ENCODE measurements around the gene LBX2. TPM values are rescaled to one million over a fixed set of nuclear protein-coding genes. Genes with fewer than 3 reads are reported as not detected.

Gene LBX2
- total RNA-seq, 1 experiment from 2014 or later: not detected

DNA sequence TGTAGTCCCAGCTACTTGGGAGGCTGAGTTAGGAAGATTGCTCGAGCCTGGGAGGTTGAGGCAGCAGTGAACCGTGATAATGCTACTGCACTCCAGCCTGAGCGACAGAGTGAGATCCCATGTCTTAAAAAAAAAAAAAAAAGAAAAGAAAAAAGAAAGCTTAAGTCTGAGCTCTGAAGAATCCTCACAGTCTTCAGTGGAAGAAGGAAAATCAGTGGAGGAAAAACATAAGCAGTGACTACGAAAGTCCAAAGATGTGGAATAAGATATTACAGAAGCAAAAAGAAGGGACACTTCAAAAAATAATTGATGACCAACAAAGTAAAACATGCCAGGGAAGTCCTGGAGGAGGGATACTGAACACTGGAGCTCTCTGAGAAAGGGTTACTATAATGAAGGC lies 10.9 kb upstream of the LBX2 start:
- no TSS peak for BruUV-seq (replicated peaks)
- no peaks in the 10 kb centered on the region for H3K9me3 ChIP-seq (ENCODE audit: low read depth, low read length, poor library complexity, severe bottlenecking)
- TF ChIP-seq EZH2 (IDR thresholded peaks at IDR 0.05; ENCODE audit: borderline replicate concordance, low read depth, low read length, poor library complexity, severe bottlenecking): no peak
- TF ChIP-seq, protein P1, sequence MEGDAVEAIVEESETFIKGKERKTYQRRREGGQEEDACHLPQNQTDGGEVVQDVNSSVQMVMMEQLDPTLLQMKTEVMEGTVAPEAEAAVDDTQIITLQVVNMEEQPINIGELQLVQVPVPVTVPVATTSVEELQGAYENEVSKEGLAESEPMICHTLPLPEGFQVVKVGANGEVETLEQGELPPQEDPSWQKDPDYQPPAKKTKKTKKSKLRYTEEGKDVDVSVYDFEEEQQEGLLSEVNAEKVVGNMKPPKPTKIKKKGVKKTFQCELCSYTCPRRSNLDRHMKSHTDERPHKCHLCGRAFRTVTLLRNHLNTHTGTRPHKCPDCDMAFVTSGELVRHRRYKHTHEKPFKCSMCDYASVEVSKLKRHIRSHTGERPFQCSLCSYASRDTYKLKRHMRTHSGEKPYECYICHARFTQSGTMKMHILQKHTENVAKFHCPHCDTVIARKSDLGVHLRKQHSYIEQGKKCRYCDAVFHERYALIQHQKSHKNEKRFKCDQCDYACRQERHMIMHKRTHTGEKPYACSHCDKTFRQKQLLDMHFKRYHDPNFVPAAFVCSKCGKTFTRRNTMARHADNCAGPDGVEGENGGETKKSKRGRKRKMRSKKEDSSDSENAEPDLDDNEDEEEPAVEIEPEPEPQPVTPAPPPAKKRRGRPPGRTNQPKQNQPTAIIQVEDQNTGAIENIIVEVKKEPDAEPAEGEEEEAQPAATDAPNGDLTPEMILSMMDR (conservative IDR thresholded peaks at IDR 0.05; ENCODE audit: low read depth, low read length): no peak
- no peak overlapping the region for H3K27ac ChIP-seq (ENCODE audit: low read depth, low read length, poor library complexity, severe bottlenecking)
- DNase-seq (ENCODE audit: low spot score): no peak
- peaks cover 34% of the 10 kb centered on the region for H3K4me1 ChIP-seq (ENCODE audit: insufficient read depth, low read length, poor library complexity, severe bottlenecking)
- H3K4me3 ChIP-seq (ENCODE audit: low read depth, low read length, poor library complexity, severe bottlenecking): no peak overlapping the region
- CTCF ChIA-PET: no interaction called here
- peaks cover 28% of the 10 kb centered on the region for H3K27me3 ChIP-seq (replicated peaks; ENCODE audit: insufficient read depth, low read depth, low read length, poor library complexity)
- peaks cover 8% of the 10 kb centered on the region for H3K36me3 ChIP-seq (ENCODE audit: insufficient read depth, low read length, poor library complexity, severe bottlenecking)
- intact Hi-C loops (cut with micrococcal nuclease; ENCODE audit: unreplicated experiment): no loop called here
- POLR2A ChIA-PET (ENCODE audit: low non-redundant PET): no interaction called here

DNA sequence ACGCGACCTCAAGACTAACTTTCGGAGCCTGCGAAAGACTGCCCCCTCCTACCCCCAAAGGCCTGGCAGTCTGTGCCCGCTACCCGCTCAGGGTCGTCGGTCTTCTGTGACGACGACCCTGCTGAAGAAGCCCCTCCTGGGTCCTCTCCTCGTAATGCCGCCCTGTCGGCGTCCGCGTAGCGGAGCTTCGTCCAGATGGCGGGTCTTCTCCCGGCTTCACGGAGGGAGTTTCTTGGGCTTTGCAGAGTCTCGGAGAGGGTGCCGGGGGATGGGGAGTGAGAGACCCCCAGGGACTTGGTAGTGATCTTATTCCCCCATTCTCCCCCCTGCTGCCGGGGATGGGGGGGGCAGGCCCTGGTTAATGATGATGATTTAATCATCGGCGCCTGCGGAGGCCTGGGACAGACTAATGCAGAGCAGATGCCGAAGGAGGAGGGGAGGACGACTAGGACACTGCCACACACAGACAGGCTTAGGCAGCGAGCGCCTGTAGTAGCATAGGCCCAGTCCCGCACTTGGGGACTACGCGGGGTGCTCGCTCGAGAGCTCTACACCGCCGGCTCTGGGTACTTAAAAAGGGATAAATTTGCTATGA lies 8.6 kb upstream of the LBX2 start:
- Histone ChIP-seq H3K4me3 (ENCODE audit: low read depth, low read length, poor library complexity, severe bottlenecking) (peak overlapping the region; percentile 63), H3K27ac (ENCODE audit: low read depth, low read length, poor library complexity, severe bottlenecking) (peak overlapping the region; percentile 97), H3K9me3 (ENCODE audit: low read depth, low read length, poor library complexity, severe bottlenecking) (no peaks in the 10 kb centered on the region), H3K27me3 (replicated peaks; ENCODE audit: insufficient read depth, low read depth, low read length, poor library complexity) (peaks cover 5% of the 10 kb centered on the region), H3K36me3 (ENCODE audit: insufficient read depth, low read length, poor library complexity, severe bottlenecking) (peaks cover 14% of the 10 kb centered on the region), H3K4me1 (ENCODE audit: insufficient read depth, low read length, poor library complexity, severe bottlenecking) (peaks cover 15% of the 10 kb centered on the region)
- DNase-seq (ENCODE audit: low spot score): peak; percentile 89
- intact Hi-C loops (cut with micrococcal nuclease; ENCODE audit: unreplicated experiment): loop anchor here (2.0 kb wide), 1 partner anchor 21 kb away; the partner anchor contains the start of genes AUP1 and HTRA2
- TF ChIP-seq, protein P1 (conservative IDR thresholded peaks at IDR 0.05; ENCODE audit: low read depth, low read length): no peak
- TF ChIP-seq EZH2 (IDR thresholded peaks at IDR 0.05; ENCODE audit: borderline replicate concordance, low read depth, low read length, poor library complexity, severe bottlenecking): no peak
- BruUV-seq (replicated peaks): no TSS peak
- ChIA-PET POLR2A (ENCODE audit: low non-redundant PET) (no interaction called here), CTCF (interaction anchor here (1.1 kb wide), 1 partner anchor 25 kb away, joined by 3 read pairs; the partner anchor contains the start of genes CCDC142 and TTC31)

DNA sequence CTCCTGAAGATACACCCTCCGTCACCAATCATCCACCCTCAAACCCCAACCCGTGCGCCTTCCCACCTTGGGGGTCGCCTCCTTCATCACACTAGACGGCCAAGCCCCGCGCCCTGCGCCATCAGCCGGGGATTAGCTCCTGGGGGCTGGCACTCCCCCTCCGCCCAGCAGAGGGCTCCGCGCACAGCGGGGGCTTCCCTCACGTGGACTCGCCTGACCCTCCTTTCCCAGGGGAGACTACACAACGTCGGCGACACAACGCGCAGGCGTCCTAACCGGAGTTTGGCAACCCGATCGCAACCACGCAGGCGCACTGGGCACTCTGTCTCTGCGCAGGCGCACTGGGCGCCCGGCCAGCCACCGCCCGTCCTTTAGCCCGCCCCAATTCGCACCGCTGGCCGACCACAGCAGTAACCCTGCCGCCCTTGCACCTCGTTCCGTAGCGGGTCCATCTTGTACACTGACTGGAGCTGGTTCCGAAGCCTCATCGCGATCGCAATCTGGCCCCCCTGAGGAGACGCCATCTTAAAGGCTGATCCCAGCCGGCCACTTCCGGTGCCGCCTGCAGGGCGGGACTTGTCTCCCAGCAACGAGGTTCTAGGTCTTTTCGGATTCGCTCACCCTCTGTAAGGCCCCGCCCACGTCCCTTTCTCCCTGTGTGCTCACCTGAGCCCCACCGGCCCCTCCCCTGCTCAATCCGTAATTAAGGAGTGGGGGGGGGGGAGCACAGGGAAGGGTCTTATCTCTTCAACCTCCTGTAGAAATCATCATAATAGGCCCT lies 7.9 kb upstream of the LBX2 start, which contains the start of gene PCGF1:
PCGF1 (minus strand) TSS at position 551 of the 781 bp plus-strand sequence; CDS start at position 524, 27 bp downstream.
- Histone ChIP-seq H3K4me1 (ENCODE audit: insufficient read depth, low read length, poor library complexity, severe bottlenecking) (peaks cover 13% of the 10 kb centered on the region), H3K27ac (ENCODE audit: low read depth, low read length, poor library complexity, severe bottlenecking) (peak within 1 kb of the TSS; percentile 97), H3K27me3 (replicated peaks; ENCODE audit: insufficient read depth, low read depth, low read length, poor library complexity) (no peaks in the 10 kb centered on the region), H3K9me3 (ENCODE audit: low read depth, low read length, poor library complexity, severe bottlenecking) (no peaks in the 10 kb centered on the region), H3K4me3 (ENCODE audit: low read depth, low read length, poor library complexity, severe bottlenecking) (peak within 1 kb of the TSS; percentile 63), H3K36me3 (ENCODE audit: insufficient read depth, low read length, poor library complexity, severe bottlenecking) (peaks cover 14% of the 10 kb centered on the region)
- peak; percentile 99 for DNase-seq (ENCODE audit: low spot score)
- intact Hi-C loops (cut with micrococcal nuclease; ENCODE audit: unreplicated experiment): loop anchor here (2.0 kb wide), 1 partner anchor 21 kb away; the partner anchor contains the start of genes AUP1 and HTRA2
- POLR2A ChIA-PET (ENCODE audit: low non-redundant PET): interaction anchor here (0.6 to 0.8 kb wide), 2 partner anchors 25 to 41 kb away, joined by 4 to 13 read pairs; partner anchors contain the start of genes CCDC142 and TTC31
- BruUV-seq (replicated peaks): no TSS peak
- TF ChIP-seq, protein P1 (conservative IDR thresholded peaks at IDR 0.05; ENCODE audit: low read depth, low read length): peak; percentile 72
- TF ChIP-seq EZH2 (IDR thresholded peaks at IDR 0.05; ENCODE audit: borderline replicate concordance, low read depth, low read length, poor library complexity, severe bottlenecking): no peak
- CTCF ChIA-PET: interaction anchor here (0.6 to 1.1 kb wide), 2 partner anchors 24 to 25 kb away, joined by 3 read pairs; partner anchors contain the start of genes CCDC142 and TTC31
